ENCODE data around the gene ABCG1. TPM values are rescaled to one million over a fixed set of nuclear protein-coding genes. Genes with fewer than 3 reads are reported as not detected.
A peak's percentile ranks its signal among the peaks of the same experiment; 100 is the strongest.

The ABCG1 gene
- total RNA-seq, 1 donor from 2014 or later = 62.9 TPM

DNA sequence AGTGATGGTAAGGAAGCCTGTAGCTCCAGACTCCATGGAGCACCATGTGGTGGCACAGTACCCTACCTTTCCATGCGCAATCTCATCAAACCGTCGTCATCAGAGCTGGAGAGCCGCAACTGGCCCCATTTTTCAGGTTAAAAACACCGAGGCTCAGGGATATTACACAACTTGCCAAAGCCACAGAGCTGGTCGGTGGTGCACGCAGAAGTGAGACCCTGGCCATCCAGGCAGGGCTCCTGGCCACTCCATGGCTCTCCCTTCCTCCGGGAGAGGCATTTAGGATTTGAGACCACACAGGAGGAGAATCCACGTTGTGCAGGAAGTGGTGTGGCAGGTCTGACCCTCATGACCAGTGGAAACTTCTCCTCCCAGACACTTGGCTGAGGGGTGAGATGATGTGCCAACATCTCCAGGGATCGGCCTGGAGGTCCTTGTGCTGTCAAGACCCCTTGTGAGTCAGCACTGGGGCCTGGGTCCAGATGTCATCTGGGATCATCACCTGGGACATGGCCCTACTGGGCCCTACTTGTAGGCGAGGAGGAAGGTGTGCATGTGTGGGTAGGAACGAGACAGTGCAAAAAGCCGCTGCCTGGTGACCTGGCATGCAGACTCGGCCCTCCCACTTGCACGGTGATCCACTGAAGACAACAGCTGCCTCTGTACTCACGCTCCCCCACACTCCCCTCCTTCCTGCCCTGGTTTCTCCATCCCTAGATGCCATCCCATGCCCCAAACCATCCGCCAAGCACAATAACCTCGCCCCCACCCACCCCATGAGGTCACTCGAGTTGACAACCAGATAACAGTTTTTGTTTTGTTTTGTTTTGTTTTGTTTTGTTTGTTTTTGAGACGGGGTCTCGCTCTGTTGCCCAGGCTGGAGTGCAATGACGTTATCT, 85.9 kb downstream of the ABCG1 start:
- no peak for DNase-seq (ENCODE audit: low read depth in 2 of 2)

- DNase-seq (ENCODE audit: low read depth in 2 of 2) = no peak
Observed at GRCh38 chr21:42305707-42306147, 86.8 kb downstream of the ABCG1 start.

DNA sequence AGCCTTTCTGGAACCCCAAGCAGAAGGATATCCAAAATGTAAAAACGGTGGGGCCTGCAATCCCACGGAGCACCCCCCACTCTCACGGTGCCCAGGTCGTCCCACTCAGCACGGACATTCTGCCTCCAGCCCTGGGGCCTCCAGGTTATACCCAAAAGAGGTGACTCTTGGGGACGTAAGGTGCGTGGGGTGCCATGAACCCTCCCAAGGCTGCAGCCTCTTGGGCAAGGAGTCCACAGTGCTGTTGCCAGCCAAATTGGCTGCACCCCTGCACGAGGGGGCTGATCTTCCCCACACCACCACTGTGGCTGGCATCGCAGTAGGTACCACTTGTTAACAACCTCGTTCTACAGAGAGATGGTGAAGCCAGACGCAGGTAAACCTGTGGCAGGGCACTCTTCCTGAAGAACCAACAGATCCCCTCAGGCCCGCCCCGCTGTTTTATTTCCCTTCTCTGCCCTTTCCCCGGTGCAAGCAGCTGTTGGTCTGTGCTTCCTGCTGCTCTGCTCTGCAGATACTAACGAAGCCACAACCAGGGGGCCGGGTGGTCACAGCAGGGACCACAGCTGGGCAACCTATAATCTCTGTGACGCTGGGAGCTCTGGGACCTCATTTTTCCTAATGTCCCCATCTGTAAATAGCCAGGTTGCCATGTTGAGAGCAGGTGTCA, 87.6 kb downstream of the ABCG1 start:
- DNase-seq (ENCODE audit: low read depth in 2 of 2) = no peak

DNA sequence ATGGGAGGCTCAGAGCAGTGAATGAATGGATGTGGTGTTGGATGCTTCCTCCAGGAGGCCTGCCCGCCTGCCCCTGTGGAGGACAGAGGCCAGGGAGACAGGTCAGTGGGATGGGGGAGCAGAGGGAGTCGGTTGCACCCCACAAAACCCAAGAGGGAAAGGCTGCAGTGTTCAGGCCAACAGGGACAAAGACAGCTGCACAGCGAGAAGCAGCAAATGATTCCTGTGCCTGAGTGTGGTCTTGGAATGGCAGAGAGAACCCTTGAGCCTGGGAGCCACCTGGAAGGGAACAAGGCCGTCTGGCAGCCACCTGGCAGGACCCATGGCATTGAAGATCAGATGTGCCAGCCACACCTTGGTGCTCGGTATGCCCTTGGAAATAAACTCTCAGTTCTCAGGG, 88.2 kb downstream of the ABCG1 start:
- DNase-seq (ENCODE audit: low read depth in 2 of 2) = no peak

- no peak for DNase-seq (ENCODE audit: low read depth in 2 of 2)
Observed at GRCh38 chr21:42308161-42308913, 89.4 kb downstream of the ABCG1 start.

DNA sequence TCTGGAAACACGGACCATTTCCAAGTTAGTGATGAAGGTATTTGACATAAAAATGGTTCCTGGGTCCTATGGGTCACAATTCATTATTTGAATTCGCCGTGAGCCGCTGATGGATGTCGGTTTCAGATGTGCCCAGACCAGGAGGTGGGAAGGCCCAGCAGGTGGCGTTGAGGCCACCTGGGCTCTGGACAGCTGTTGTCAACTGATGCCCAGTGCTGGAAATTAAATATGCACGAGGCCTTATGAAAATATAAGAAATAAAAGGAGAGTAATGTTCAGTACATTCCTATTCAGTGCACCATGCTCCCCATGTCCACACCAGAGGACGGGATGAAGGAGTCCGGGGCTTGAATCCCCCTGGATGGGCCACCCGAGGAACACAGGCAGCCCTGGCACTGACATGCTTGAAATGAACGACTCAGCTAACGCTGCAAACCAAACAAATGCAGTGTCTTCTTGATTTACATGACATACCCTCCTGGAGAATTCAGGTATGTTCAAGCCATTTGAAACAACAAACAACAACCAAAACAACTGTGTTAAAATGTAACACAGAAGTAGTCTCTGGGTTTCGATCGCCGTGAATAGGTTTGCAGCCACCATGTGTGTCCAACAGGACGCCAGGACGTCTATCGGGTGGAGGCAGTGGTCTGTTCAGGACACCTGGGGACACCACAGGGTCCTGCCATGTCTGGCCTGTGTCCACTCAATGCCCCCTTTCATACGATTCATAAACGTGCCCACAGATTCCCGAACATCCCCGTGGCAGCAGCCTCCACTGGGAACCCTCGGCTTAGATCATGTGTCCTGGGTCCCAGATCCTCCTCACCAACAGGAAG, 90.2 kb downstream of the ABCG1 start:
- no peak for DNase-seq (ENCODE audit: low read depth in 2 of 2)

DNA sequence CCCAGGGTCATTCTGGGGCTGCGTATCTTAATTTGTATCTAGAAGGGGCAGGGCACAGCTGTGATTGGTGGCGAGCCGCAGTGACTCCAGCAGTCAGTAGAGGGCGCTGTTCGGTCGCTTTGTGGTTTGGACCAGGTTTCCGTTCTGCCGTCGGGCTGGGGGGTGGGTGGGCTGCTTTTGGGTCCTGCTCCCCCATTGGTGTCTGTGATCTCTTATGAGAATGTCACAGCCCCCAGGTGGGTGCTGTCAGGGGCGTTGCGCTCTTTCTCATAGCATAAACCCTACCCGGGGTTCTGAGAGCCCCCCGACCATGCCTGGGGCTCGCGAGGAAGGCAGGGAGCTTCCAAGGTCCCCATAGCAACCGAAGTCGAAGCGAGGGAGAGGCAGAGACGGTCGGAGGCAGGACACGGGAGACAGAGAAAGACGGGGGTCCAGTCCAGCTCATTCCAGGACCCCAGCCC, 90.8 kb downstream of the ABCG1 start:
- peak in 1 of 2 donors; percentile 56 for DNase-seq (ENCODE audit: low read depth in 2 of 2)

GRCh38 chr21:42310411-42311001, 91.6 kb downstream of the ABCG1 start:
- DNase-seq (ENCODE audit: low read depth in 2 of 2) = no peak

- no peak for DNase-seq (ENCODE audit: low read depth in 2 of 2)
Observed at GRCh38 chr21:42311160-42311559, 92.2 kb downstream of the ABCG1 start.

DNA sequence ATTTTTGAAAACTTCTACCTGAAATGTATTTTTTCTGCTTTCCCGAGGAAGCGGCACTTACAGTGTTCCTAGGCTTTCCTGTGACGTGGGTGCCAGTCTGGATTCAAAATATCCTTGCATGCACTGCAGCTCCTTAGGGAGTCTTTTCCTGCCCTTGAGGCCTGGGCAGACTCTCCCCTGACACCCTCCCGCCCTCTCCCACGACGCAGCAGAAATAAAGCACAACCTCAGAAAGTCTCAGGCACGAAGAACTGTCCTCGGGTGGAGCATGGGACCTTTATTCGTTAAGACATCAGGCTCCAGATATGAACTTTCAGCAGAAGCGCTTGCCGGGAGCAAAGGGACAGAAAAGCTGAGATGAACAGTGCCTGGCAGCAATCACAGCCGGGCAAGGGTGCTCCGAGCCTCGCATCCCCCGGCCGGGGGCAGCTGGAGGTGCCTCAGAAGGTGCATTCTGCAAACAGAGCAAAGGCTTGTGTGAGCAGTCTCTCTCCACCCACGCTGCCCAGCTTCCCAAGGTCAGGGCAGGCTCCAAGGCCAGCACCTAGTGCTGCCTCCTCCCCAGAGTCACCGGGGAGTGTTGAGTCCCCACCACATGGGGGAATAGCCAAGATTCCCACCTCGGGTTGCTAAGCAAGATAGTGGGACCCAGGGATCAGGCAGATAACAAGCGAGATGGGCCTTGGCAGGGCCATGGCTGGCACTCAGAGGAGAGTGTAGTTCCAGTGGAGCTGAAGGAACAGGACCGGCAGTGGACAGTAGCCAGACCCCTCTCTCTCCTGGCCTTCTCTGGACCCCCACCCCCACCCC, 93.1 kb downstream of the ABCG1 start:
- DNase-seq (ENCODE audit: low read depth in 2 of 2) = no peak

- no peak for DNase-seq (ENCODE audit: low read depth in 2 of 2)
Observed at GRCh38 chr21:42312626-42313104, 93.7 kb downstream of the ABCG1 start.

DNA sequence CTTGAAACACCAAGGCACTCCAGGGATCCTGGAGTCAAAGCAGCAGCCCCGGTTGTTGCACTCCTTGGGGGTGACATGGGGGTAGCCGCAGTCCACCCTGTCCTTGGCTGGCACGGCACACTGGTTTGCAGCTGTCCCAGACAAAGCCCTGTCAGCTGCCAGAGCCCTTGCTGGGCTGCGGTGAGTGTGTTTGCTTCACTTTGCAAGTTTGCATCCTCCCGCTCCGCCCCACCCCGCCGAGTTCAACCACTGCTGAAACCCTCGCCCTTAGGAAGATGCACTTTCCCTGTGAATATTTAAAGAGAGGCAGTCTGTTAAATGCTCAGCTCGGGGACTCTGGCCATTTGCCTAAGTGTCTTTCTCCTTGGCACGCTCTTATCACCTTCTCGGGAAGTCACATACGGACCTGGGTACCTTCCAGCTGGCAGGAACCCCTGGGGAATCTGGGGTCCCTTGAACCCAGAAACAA, 94.6 kb downstream of the ABCG1 start:
- DNase-seq (ENCODE audit: low read depth in 2 of 2) = peak in 1 of 2 donors; percentile 23

- DNase-seq (ENCODE audit: low read depth in 2 of 2) = no peak
Observed at GRCh38 chr21:42314616-42315295, 95.8 kb downstream of the ABCG1 start.

DNA sequence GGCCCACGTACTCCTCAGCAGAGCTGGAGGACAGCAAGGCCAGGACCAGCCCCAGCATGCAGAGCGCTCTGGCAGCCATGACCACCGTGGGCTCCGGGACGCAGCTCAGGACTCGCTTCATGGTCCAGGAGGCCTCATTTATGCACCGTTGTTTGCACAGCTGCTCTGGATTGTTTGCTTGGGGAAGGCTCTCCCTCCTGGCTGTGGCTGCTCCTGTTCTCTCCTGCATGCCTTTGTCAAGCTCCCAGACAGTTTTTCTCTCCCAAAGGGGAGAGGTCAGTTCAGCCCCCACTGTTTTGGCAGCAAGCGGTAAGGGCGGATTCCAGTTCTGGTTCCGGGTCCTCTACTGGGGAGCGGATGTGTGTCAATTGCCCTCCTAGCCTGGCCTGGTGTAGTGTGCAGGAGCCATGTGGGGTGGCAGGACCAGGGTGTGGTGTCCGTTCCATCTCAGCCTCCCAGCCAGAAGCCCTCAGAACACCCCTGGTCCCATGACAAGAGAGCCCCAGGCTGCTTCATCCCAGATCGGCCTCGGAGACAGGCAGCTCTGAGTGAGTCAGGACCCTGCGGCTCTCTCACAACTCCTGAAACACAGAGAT, 96.5 kb downstream of the ABCG1 start, which contains the start of gene TFF3:
Gene TFF3, minus strand, starts transcription at position 114 of the 596 bp plus-strand sequence. Its CDS starts 35 bp downstream, at position 79.
- DNase-seq (ENCODE audit: low read depth in 2 of 2) = peak; percentile 88 to 93

DNA sequence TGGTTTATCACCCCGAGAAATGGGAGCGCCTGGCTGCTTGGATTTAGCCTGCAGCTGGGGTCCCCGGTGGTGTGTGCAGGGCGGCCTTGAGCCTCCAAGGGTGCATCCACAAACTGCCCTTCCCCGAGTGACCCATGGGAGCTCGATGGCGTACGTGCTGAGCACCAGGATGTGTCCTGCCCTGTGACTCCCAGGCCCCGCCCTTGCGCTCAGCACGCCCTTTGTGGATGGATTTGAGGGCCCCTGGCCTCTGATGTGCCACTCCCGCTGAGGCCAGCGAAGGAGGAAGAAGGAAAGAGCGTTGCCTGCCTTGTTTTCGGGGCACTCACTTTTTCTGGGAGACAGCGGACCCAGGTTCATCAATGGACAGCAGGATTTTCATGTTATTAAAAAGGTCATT, 98.0 kb downstream of the ABCG1 start:
- no peak for DNase-seq (ENCODE audit: low read depth in 2 of 2)

DNA sequence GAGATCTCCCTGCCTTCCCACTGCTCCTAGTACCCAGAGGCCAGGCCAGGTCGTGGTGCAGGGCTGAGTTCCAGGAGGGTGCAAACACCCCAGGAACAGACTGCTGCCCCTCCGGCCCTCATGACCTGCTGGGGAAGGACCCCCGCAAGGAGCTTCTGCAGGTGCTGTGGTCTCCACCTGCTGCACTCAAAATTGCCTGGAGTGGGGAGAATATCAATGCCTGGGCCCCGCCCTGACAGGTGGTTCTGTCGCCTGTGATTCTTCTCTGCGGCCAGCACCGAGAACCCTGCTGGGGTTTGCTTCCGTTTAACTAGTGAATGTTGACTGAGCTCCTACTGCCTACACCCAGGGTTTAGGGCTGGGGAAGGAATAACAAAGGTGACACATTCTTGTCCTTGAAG, 98.4 kb downstream of the ABCG1 start:
- no peak for DNase-seq (ENCODE audit: low read depth in 2 of 2)

GRCh38 chr21:42317826-42318746, 99.1 kb downstream of the ABCG1 start:
- no peak for DNase-seq (ENCODE audit: low read depth in 2 of 2)
